Astrocyte of the spinal cord (primary cell): ENCODE data around the gene ATP2B3.

Source experiments
- DNase-seq: peaks from one replicate; pipeline ENCODE4 v3.0.0; 2011; ENCODE audit warnings: low read depth, low spot score
- H3K4me3 ChIP-seq: 2 replicates; pipeline ENCODE4 v1.5.1; 2011; ENCODE audit warnings: low read depth, mild to moderate bottlenecking, low read length, moderate library complexity
- in situ Hi-C: cut with HindIII; loops from 2 replicates; pipeline ENCODE4 v1.10.0; 2017; ENCODE audit warnings: low sequenced_read_pairs
- TF ChIP-seq, protein P1 (sequence below): IDR thresholded peaks from 2 replicates; pipeline ENCODE4 v1.5.1; 2012; ENCODE audit warnings: low read depth, mild to moderate bottlenecking, low read length, inconsistent platforms

The ATP2B3 gene

GRCh38 chrX:153498453-153498852 is 19.0 kb upstream of the ATP2B3 start:
- no peak for DNase-seq
- H3K4me3 ChIP-seq: no peak overlapping the region
- in situ Hi-C loops: no loop called here
- TF ChIP-seq, protein P1, sequence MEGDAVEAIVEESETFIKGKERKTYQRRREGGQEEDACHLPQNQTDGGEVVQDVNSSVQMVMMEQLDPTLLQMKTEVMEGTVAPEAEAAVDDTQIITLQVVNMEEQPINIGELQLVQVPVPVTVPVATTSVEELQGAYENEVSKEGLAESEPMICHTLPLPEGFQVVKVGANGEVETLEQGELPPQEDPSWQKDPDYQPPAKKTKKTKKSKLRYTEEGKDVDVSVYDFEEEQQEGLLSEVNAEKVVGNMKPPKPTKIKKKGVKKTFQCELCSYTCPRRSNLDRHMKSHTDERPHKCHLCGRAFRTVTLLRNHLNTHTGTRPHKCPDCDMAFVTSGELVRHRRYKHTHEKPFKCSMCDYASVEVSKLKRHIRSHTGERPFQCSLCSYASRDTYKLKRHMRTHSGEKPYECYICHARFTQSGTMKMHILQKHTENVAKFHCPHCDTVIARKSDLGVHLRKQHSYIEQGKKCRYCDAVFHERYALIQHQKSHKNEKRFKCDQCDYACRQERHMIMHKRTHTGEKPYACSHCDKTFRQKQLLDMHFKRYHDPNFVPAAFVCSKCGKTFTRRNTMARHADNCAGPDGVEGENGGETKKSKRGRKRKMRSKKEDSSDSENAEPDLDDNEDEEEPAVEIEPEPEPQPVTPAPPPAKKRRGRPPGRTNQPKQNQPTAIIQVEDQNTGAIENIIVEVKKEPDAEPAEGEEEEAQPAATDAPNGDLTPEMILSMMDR: no peak

DNA sequence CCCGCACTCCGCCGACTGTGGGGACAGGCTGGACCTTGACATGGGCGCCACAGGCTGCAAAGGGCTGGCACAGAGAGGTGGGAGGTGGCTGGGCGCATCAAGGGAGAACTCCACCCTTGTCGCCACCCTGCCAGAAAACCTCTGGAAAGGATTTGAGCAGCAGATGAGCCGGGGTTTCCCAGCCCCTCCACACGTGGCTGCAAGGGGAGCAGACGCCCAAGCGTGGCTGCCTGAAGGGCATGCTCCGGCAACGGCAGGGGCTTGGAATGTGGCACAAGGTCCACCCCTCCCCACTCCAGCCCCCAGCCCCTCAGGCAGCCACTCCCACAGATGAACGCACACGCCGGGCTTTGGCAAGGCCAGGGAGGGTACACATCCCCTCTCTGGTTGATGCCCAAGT is 18.1 kb upstream of the ATP2B3 start:
- DNase-seq: no peak
- in situ Hi-C loops: no loop called here
- H3K4me3 ChIP-seq: peak overlapping the region; percentile 10
- TF ChIP-seq, protein P1: no peak

- TF ChIP-seq, protein P1: no peak
- H3K4me3 ChIP-seq: peak overlapping the region; percentile 10
- in situ Hi-C loops: no loop called here
- no peak for DNase-seq
Measured at GRCh38 chrX:153499876-153500275, 17.6 kb upstream of the ATP2B3 start.

DNA sequence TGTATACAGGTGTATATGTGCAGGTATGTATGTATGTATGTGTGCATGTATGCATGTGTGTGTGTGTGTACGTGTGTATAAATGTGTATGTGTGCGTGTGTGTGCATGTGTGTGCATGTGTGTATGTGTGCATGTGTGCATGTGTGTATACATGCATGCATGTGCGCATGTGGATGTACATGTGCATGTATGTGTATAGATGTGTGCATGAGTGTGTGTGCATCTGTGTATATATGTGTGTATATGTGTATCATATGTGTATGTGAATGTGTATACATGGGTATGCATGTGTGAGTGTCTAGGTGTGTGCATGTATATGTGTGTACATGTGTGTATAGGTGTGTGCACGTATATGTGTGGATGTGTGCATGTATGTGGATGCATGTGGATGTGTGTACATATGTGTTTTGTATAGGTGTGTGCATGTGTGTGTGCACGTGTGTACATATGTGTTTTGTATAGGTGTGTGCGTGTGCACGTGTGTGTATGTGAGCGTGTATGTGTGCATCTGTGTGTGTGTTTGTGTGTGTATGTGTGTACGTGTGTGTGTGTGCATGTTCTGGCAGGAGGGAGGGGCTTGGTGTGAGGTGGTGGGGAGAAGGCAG is 16.7 kb upstream of the ATP2B3 start:
- in situ Hi-C loops: no loop called here
- no peak overlapping the region for H3K4me3 ChIP-seq
- TF ChIP-seq, protein P1: no peak
- DNase-seq: no peak

DNA sequence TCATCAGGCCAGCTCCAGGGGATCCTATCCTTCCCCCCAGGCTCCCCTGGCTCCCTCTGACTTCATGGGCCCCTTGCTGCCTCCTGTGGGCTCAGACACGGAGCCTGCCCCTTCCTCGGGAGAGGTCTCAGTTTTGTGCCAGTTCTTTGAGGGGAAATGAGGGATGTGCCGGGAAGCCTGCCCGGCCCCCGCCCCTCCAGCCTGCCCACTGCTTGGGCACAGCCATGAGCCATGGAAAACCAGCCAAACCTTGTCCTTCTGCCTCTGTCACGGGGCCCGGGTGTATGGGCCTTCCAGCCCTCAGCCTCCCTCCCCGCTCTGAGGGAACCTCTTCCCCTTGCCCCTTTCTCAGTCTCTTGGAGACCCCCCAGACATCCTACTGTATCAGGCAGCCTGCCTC is 15.9 kb upstream of the ATP2B3 start:
- TF ChIP-seq, protein P1: no peak

DNA sequence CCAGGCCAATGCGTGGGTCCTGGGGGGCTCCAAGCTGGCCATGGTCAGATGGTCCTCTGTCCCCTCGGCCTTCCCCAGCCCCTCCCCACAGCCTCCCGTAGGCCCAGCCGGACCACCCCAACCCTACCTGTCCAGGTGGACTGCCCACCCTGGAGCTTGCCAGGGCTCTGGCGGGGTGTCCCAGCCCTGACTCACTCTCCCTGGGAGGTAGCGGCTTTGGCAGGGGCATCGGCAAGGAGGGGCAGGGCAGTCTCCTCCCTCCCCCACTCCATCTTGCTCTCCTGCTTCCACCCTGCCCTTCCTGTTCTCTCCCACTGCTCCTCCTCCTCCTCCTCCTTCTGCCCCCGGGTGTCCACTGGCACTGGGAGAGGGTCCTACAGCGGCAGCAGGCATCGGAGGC is 15.3 kb upstream of the ATP2B3 start:
- no peak overlapping the region for H3K4me3 ChIP-seq
- no peak for DNase-seq
- TF ChIP-seq, protein P1: no peak
- in situ Hi-C loops: no loop called here

More for the DNA sequence above, 15.9 kb upstream of the ATP2B3 start:
- in situ Hi-C loops: no loop called here
- DNase-seq: no peak
- no peak overlapping the region for H3K4me3 ChIP-seq

DNA sequence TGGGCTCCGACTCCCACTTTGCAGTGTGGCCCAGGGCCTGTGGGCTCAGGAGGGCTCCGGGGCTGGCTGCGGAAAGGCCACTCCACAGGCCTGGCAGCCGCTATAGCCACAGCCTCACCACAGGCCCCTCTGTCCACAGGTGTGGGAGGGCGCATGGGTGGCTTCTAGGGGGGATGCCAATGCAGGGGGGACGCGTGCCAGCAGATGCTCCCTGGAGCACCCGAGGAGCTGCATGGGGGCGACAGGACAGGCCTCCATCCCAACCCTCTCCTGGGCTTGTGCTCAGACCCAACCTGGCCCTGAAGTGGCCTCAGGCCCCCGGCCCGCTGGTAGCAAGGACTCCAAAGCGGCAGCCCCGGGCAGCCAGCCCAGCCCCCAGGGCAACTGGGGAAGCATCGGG is 14.6 kb upstream of the ATP2B3 start:
- in situ Hi-C loops: no loop called here
- H3K4me3 ChIP-seq: no peak overlapping the region
- TF ChIP-seq, protein P1: no peak
- DNase-seq: no peak
